Left ventricle myocardium superior (tissue), 1 donor: ENCODE data around the gene PHAF1. TPM values are rescaled to one million over a fixed set of nuclear protein-coding genes. Genes with fewer than 3 reads are reported as not detected.

Source experiments
- ATAC-seq: fragments of 200-7000 bp; cut with Tn5 transposase; one replicate; pipeline ENCODE4 v1.9.1; 2020; ENCODE audit warnings: mild to moderate bottlenecking, moderate library complexity
- DNase-seq: peaks from one replicate; pipeline ENCODE4 v3.0.0-alpha.2; 2020
- intact Hi-C: fragments of 100-400 bp; cut with micrococcal nuclease; formaldehyde crosslinking; loops from one replicate; pipeline ENCODE4 v1.11.0; 2022
- total RNA-seq: library from RNA; stranded (reverse); fragmentation: NEBNext Ultra II Directional; extraction: Animal tissue kit (Norgen Biotek cat#: 25700); gene quantifications from one replicate; pipeline ENCODE4 v1.2.1, GENCODE V29; 2021
- donor health status: DM: no; HTN: yes; CAD: no; lungs with severe emphysema.

PHAF1 gene
- total RNA-seq, 1 donor from 2014 or later: 10.7 TPM

DNA sequence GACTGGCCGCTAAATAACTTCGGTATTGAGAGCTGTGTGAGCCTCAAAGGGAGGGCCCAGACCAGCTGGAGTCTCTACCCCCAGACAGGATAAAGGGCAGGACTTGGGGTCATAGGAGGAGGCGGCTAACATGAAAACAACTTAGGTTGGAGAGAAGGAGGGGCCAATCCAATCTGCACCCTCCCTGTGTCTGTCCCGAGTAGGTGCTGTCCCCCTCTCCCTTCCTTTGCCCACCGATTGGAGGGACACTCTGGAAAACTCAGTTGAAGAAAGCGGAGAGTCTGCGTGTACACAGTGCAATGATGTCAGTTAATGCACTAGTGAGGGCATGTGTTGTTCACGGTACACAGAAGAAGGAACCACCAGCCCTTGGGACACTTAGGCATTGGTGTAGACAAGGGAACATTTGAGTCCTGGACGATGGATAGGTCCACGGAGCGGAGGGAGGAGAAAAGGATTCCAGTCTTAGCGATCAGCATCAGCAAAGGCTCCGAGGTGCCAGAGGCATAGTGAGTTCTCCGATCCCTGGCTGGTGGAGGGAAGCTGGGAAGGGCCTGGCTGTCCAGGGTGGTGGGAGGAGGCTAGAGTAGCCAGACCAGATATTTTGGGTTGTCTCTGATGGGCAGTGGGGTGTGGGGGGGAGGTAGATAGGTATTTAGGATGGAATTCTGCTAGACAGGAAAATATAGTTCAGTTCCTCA lies 61.4 kb downstream of the PHAF1 start:
- intact Hi-C loops: no loop called here
- DNase-seq: no peak
- ATAC-seq: peak; percentile 8

DNA sequence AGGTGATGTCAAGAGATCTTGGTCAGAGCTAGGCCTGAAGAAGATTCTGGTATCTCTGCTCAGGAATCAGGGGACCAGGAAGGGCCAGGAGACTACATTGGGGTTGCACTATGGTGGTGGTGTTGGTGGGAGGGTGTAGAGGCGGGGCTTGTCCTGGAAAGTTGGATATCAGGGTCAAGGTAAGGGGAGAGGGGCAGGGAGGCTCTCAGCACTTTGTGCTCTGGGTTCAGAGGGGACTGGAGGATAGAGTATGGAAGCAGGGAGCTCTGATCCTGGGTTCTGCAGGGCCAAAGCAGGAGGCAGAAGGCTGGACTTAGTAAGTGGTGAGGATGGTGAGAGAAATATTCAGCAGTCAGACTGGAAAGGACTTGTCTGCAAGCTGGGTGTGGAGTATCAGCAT lies 63.6 kb downstream of the PHAF1 start:
- intact Hi-C loops: no loop called here

GRCh38 chr16:67173808-67174705 lies 64.3 kb downstream of the PHAF1 start:
- ATAC-seq (peak; percentile 71), DNase-seq (peak; percentile 94)
- intact Hi-C loops: no loop called here

More for the DNA sequence above, 63.6 kb downstream of the PHAF1 start:
- DNase-seq (no peak), ATAC-seq (no peak)

GRCh38 chr16:67174706-67175231 lies 65.0 kb downstream of the PHAF1 start:
- ATAC-seq (no peak), DNase-seq (no peak)
- intact Hi-C loops: no loop called here

GRCh38 chr16:67176662-67177061 lies 66.9 kb downstream of the PHAF1 start:
- ATAC-seq: no peak
- DNase-seq: no peak
- intact Hi-C loops: no loop called here

DNA sequence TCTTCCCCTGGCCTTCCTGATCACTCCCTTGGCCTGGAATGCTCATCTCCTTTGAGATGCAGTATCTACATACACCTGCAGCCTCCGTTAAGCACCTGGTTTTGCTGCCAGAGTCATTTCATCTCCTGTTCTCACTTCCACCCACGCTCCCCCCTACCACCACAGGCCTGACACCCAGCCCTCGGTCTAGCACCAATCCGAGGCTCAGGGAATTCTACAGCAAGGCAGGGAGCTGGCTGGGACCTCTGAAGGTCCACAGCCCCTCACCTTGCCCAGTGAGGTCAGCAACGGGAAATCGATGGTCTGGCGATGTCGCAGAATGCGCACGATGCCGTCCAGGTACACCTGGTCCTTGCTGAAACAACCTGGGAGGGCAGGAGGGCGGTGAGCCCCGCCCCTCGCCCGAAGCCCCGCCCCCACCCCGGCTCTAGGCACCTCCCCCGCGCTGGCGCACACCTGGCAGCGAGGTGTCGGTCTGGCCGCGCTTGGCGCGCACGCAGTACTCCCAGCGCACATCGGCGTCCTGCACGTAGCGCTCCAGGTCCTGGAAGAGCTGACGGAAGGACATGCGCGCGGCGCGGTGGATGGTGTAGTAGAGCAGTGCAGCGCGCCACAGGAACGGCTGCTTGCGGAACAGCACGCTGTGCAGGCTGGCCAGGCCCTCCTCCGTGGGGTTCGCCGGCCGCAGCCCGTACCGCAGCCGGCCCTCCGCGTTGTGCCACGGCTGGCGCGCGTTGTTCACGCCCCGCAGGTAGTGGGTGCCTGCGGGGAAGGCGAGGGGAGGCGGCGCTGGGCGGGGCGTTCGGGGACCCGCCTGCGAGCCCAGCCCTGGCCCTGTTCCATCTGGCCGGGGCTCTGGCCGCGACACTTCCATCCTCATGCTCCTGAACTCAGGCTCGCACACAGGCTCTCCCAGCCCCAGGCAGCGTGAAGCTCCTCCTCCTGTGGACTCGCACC lies 68.3 kb downstream of the PHAF1 start:
- ATAC-seq (peak; percentile 45), DNase-seq (peak; percentile 82)
- intact Hi-C loops: no loop called here

- intact Hi-C loops: no loop called here
- no peak for DNase-seq
- no peak for ATAC-seq
Observed at GRCh38 chr16:67179421-67180080, 69.8 kb downstream of the PHAF1 start.

DNA sequence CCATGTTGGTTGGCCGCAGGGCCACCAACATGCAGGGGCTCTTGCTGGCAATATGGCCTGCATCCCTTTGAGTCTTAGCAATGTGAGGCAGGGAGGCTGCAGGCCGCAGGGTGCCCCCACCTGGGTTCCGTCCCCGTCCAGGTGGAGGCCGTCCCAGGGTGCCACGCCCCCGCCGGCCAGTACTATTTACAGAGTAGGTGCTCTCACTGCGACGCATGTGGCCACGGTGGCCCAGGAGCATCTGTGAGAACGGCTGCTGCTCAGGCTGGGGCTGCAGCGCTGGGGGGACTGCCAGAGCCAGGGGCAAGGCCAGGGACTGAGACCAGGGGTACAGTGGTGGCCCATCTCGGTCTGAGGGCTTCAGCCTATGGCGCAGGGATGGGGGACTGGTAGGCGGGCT lies 70.4 kb downstream of the PHAF1 start:
- ATAC-seq: no peak
- no peak for DNase-seq
- intact Hi-C loops: no loop called here

DNA sequence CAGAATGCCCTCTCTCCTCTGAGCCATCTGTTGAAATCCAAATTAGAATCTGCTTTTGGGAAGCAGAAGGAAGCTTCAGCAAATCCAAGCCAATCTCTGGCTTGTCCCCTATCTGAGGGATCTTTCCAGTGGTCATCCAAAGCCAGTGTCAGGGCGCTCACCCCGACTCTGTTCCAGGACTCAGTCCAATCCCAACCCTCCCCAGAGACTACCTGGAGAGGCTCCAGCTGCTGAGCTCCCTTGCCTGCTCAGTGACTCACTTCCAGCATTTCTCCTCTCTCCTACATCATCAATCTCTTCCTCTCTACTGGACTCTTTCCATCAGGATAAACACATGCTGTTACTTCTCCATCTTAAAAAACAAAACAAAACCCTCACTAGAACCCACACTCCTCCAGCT lies 71.6 kb downstream of the PHAF1 start:
- ATAC-seq (no peak), DNase-seq (no peak)
- intact Hi-C loops: no loop called here

GRCh38 chr16:67182288-67182687 lies 72.5 kb downstream of the PHAF1 start:
- ATAC-seq: no peak
- no peak for DNase-seq
- intact Hi-C loops: no loop called here

DNA sequence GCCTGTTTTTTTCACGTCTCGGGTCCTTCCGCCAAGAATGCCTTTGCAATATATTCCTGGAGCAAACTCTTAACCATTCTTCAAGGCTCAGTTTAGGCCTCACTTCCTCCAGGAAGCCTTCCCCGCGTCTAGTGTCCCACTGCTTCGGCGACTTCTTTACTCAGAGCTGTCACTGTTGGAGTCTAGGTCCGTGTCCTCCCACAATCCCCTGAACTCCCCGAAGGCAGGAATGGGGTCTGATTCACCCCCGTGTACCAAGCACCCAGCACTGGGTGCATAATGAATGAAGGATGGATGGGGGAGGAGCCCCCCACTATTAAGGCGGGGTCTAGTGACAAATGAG lies 73.5 kb downstream of the PHAF1 start:
- DNase-seq (no peak), ATAC-seq (no peak)
- intact Hi-C loops: no loop called here

GRCh38 chr16:67183627-67184452 lies 74.1 kb downstream of the PHAF1 start, which contains the start of gene MATCAP1:
MATCAP1 (minus strand) TSS chr16:67183963; CDS start chr16:67180610, 3,353 bp downstream.
- intact Hi-C loops: no loop called here
- DNase-seq (peak; percentile 96), ATAC-seq (peak; percentile 93)

DNA sequence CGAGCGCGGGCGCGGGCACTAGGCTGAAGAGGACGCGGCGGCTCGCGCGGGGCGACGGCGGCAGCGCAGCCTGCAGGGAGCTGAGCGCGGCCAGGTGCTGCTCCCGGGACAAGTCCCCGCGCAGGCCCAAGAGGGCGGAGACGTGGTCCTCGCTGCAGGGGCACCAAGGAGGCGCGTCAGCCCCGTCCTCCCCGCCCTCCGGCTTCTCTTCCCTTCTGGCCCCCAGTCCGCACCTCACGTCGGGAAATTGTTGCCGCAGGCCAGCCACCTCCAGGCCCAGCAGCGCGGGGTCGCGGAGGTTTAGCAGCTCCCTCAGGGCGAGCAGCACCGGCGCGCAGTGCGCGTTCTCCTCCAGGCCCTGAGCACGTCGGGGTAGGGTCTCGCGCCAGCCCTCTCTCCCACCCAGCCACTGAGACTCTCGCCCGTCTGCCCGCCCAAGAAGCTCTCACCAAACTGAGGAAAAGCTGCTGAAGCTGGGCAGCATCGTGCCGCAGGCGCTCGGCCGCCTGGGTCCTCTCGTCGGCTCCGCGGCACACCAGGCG lies 74.8 kb downstream of the PHAF1 start:
- intact Hi-C loops: no loop called here
- DNase-seq (peak; percentile 52), ATAC-seq (peak; percentile 29)

GRCh38 chr16:67184995-67185650 lies 75.4 kb downstream of the PHAF1 start:
- ATAC-seq: peak; percentile 54
- peak; percentile 97 for DNase-seq
- intact Hi-C loops: no loop called here

DNA sequence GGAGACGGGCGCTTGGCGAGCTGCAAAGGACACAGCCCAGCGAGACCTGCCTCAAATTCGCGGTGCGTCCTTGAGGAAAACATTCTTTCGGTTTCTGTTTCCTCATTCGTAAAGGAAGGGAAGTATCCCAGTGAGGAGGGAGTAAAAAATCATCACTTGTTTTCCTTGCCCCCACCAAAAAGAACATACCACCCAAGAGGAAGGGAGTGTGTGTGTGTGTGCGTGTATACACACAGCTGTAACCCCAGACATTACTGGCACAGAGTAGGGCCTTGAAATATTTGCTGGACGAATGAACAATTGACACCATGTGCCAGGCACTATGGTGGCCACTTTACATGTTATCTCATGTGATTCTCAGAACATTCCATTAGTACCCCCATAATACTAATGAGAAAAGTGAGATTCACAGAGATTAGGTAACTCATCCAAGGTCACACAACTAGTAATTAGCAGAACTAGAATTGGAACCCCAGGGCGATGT lies 76.0 kb downstream of the PHAF1 start:
- no peak for ATAC-seq
- no peak for DNase-seq
- intact Hi-C loops: no loop called here

- no peak for ATAC-seq
- no peak for DNase-seq
- intact Hi-C loops: no loop called here
Observed at GRCh38 chr16:67186550-67186950, 76.8 kb downstream of the PHAF1 start.
